Liver (tissue), 3 donors: ENCODE measurements around the gene STAT5B.

Source experiments
- EGR1 ChIP-seq, 2 donors: IDR thresholded peaks; 2 replicates each; pipeline ENCODE4 v1.6.1; 2016 to 2018; ENCODE audit warnings: antibody characterized with exemption in 2 of 2, low read depth in 2 of 2
- GABPA ChIP-seq, 2 donors: IDR thresholded peaks in 1 of 2; conservative IDR thresholded peaks in 1 of 2; 2 replicates each; pipeline ENCODE4 v1.6.1; 2016; ENCODE audit warnings: antibody characterized with exemption in 2 of 2, mild to moderate bottlenecking in 1 of 2, moderate library complexity in 1 of 2
- HNF4A ChIP-seq, 2 donors: conservative IDR thresholded peaks; 2 replicates each; pipeline ENCODE4 v1.6.1; 2016; ENCODE audit warnings: antibody characterized with exemption in 2 of 2, mild to moderate bottlenecking in 2 of 2
- JUND ChIP-seq, 2 donors: IDR thresholded peaks; 2 replicates each; pipeline ENCODE4 v1.6.1; 2016; ENCODE audit warnings: antibody characterized with exemption in 2 of 2
- TAF1 ChIP-seq: conservative IDR thresholded peaks from 2 replicates; pipeline ENCODE4 v1.6.1; 2016; ENCODE audit warnings: antibody characterized with exemption, mild to moderate bottlenecking
- TF ChIP-seq, protein P1 (sequence below): fragments of 150-350 bp; IDR thresholded peaks from 2 replicates; pipeline ENCODE4 v1.5.1; 2017; ENCODE audit warnings: improper control_type of control experiment, low read depth, low read length; ENCODE audit not compliant: missing input control
- TF ChIP-seq, protein P2 (sequence below): IDR thresholded peaks from 2 replicates; pipeline ENCODE4 v1.6.1; 2016; ENCODE audit warnings: antibody characterized with exemption
- donor health status: healthy.
- donor health status: healthy.

DNA sequence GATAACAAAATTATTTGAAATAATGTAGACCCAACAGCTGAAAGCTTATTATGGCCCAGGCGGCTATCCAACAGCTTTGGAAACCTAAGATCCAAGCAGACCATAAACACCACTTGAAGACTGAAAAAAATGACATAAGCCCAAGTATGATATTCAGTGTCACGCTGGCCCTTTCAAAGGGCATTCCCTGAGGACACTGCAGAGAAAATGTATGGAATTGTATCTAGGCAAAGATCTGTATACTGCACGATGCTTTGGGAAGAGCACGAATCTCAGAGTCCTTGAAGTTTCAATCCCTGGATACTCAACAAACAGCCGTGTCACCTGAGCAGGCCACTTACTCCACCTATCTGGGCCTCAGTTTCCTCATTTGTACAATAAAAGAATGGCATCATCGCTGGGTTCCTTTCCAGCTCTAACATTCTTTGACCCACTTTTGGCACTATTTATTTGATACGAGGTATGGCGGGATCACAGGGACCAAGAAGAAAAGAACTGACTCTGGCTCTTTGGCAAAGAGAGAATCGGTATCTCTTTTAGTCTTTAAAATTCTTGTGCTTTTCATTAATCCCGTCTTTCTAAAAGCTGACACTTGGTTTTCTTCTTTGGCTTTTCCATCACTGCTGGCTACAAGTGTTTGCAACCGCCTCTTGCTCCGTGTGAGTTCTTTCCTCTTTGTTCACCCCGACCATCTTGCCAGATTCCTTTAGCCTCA, 1.2 kb downstream of the STAT5B start:
- TF ChIP-seq, protein P1, sequence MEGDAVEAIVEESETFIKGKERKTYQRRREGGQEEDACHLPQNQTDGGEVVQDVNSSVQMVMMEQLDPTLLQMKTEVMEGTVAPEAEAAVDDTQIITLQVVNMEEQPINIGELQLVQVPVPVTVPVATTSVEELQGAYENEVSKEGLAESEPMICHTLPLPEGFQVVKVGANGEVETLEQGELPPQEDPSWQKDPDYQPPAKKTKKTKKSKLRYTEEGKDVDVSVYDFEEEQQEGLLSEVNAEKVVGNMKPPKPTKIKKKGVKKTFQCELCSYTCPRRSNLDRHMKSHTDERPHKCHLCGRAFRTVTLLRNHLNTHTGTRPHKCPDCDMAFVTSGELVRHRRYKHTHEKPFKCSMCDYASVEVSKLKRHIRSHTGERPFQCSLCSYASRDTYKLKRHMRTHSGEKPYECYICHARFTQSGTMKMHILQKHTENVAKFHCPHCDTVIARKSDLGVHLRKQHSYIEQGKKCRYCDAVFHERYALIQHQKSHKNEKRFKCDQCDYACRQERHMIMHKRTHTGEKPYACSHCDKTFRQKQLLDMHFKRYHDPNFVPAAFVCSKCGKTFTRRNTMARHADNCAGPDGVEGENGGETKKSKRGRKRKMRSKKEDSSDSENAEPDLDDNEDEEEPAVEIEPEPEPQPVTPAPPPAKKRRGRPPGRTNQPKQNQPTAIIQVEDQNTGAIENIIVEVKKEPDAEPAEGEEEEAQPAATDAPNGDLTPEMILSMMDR: no peak
- TF ChIP-seq HNF4A (conservative IDR thresholded peaks at IDR 0.05) (no peak), EGR1 (IDR thresholded peaks at IDR 0.05; ENCODE audit: low read depth in 2 of 2) (no peak), GABPA (IDR thresholded peaks at IDR 0.05 in 1 of 2, conservative IDR thresholded peaks at IDR 0.05 in 1 of 2) (no peak), TAF1 (no peak), JUND (IDR thresholded peaks at IDR 0.05) (no peak)
- TF ChIP-seq, protein P2, sequence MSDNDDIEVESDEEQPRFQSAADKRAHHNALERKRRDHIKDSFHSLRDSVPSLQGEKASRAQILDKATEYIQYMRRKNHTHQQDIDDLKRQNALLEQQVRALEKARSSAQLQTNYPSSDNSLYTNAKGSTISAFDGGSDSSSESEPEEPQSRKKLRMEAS: no peak
